Fibroblast of pulmonary artery (primary cell): ENCODE measurements around the gene LSAMP.

ENCODE experiments used
- DNase-seq: peaks from one replicate; pipeline ENCODE4 v3.0.0-alpha.2; 2010; ENCODE audit warnings: low read depth
- H3K4me3 ChIP-seq: replicated peaks from 2 replicates; pipeline ENCODE4 v1.5.1; 2011; ENCODE audit warnings: low read depth, mild to moderate bottlenecking, control low read depth, low read length, moderate library complexity
- CTCF ChIP-seq: IDR thresholded peaks from 2 replicates; pipeline ENCODE4 v1.5.1; 2011; ENCODE audit warnings: mild to moderate bottlenecking, control low read depth, low read length, inconsistent platforms; ENCODE audit errors: missing control alignments

LSAMP gene

GRCh38 chr3:116150655-116151167 lies 294.6 kb downstream of the LSAMP start:
- no peak for DNase-seq
- no peak for TF ChIP-seq CTCF
- H3K4me3 ChIP-seq: no peak overlapping the region

GRCh38 chr3:116148881-116149851 lies 296.1 kb downstream of the LSAMP start:
- no peak overlapping the region for H3K4me3 ChIP-seq
- DNase-seq: peak; percentile 27
- no peak for TF ChIP-seq CTCF

GRCh38 chr3:116145613-116146012 lies 299.7 kb downstream of the LSAMP start:
- H3K4me3 ChIP-seq: no peak overlapping the region
- TF ChIP-seq CTCF: no peak
- DNase-seq: no peak

GRCh38 chr3:116141724-116142123 lies 303.6 kb downstream of the LSAMP start:
- H3K4me3 ChIP-seq: no peak overlapping the region
- DNase-seq: no peak
- TF ChIP-seq CTCF: no peak

- DNase-seq: peak; percentile 62
Observed at GRCh38 chr3:116140100-116140689, 305.1 kb downstream of the LSAMP start.

GRCh38 chr3:116139641-116140040 lies 305.6 kb downstream of the LSAMP start:
- TF ChIP-seq CTCF: no peak
- DNase-seq: peak; percentile 4
- no peak overlapping the region for H3K4me3 ChIP-seq

More at GRCh38 chr3:116140100-116140689, 305.1 kb downstream of the LSAMP start:
- peak; percentile 90 for TF ChIP-seq CTCF
- no peak overlapping the region for H3K4me3 ChIP-seq
